ENCODE measurements around the gene SV2A. TPM values are rescaled to one million over a fixed set of nuclear protein-coding genes. Genes with fewer than 3 reads are reported as not detected.

The SV2A gene
- total RNA-seq, 2 donors from 2014 or later: 25.6 to 26.2 TPM

- Histone ChIP-seq H3K9ac (ENCODE audit: extremely low read depth, low read length, poor library complexity, severe bottlenecking) (peak overlapping the region; percentile 84), H3K36me3 (ENCODE audit: control insufficient read depth, insufficient read depth, low read length) (no peaks in the 10 kb centered on the region), H3K4me1 (ENCODE audit: control insufficient read depth, insufficient read depth, low read length) (no peaks in the 10 kb centered on the region), H3K9me3 (ENCODE audit: control insufficient read depth, low read length) (no peaks in the 10 kb centered on the region), H3K4me3 (ENCODE audit: low read length) (peak overlapping the region; percentile 89), H3K27ac (ENCODE audit: low read depth, low read length) (peak overlapping the region; percentile 98), H3K27me3 (ENCODE audit: control insufficient read depth, insufficient read depth, low read length, poor library complexity, severe bottlenecking) (no peaks in the 10 kb centered on the region)
- no peaks in the 10 kb centered on the region for H3K4me1 Mint-ChIP-seq
- H3K36me3 Mint-ChIP-seq (ENCODE audit: low read depth): no peaks in the 10 kb centered on the region
- H3K9me3 Mint-ChIP-seq: no peaks in the 10 kb centered on the region
- WGBS, 2 experiments (ENCODE audit: insufficient coverage in 1 of 2, insufficient read length in 1 of 2): 0% methylated on average over 29 to 36 of the region's 36 CpGs
- H3K4me3 Mint-ChIP-seq: no peak overlapping the region
- peak; percentile 88 for DNase-seq
- H3K27me3 Mint-ChIP-seq (ENCODE audit: insufficient read depth): no peaks in the 10 kb centered on the region
- no peak overlapping the region for H3K27ac Mint-ChIP-seq
- no peak for TF ChIP-seq CTCF (conservative IDR thresholded peaks at IDR 0.05)
These were observed 32.1 kb downstream of the SV2A start for GRCh38 chr1:149885339-149886120.

DNA sequence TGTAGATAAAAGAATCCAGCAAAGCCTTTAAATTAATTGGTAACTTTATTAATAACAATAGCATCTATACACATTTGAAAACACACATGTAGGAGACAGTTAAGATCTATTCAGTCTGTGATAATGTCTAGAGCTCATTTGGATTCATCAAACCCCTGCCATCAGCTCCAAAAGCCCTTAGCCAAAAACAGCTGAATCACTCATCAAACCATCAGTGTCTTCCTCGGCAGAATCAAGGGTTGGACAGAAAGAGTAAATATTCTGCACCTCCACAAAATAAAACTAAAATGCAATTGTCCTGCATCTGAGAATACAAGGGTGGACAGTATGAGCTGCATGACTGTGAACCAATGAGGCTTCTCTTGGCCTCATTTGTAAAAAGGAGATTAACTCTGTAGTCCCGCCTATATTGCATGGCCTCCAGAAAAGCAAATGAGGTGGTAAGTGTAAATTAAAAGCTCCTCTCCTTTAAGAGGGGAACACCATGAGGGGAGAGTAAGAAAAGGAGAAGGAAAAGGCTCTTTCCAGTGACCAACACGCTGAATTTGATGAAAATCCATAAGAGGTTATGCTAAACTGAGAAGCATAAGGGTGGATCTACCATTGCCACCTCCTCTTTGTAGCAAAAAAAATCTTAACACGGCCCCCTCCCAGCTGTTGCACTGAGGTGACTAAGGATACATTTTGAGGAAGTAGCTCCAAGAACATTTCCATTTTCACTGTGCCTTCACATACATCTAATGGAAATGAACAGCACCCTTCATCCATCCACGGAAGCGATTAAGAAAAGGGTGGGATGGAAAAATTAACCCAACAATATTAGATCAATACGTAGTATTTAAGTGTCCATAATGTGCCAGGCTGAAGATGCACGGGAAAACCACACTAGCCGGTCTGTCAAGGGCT, 33.0 kb downstream of the SV2A start:
- Mint-ChIP-seq H3K4me3 (no peak overlapping the region), H3K4me1 (no peaks in the 10 kb centered on the region), H3K9me3 (no peaks in the 10 kb centered on the region), H3K27me3 (ENCODE audit: insufficient read depth) (no peaks in the 10 kb centered on the region), H3K36me3 (ENCODE audit: low read depth) (no peaks in the 10 kb centered on the region), H3K27ac (no peak overlapping the region)
- WGBS, 2 experiments (ENCODE audit: insufficient coverage in 1 of 2, insufficient read length in 1 of 2): 8 to 9% methylated on average over 4 to 9 of the region's 9 CpGs
- H3K9ac ChIP-seq (ENCODE audit: extremely low read depth, low read length, poor library complexity, severe bottlenecking): peak overlapping the region; percentile 84
- H3K36me3 ChIP-seq (ENCODE audit: control insufficient read depth, insufficient read depth, low read length): no peaks in the 10 kb centered on the region
- H3K27me3 ChIP-seq (ENCODE audit: control insufficient read depth, insufficient read depth, low read length, poor library complexity, severe bottlenecking): no peaks in the 10 kb centered on the region
- peak overlapping the region; percentile 98 for H3K27ac ChIP-seq (ENCODE audit: low read depth, low read length)
- no peaks in the 10 kb centered on the region for H3K4me1 ChIP-seq (ENCODE audit: control insufficient read depth, insufficient read depth, low read length)
- TF ChIP-seq CTCF (conservative IDR thresholded peaks at IDR 0.05): no peak
- no peaks in the 10 kb centered on the region for H3K9me3 ChIP-seq (ENCODE audit: control insufficient read depth, low read length)
- peak; percentile 61 for DNase-seq
- H3K4me3 ChIP-seq (ENCODE audit: low read length): peak overlapping the region; percentile 89

- no peak overlapping the region for H3K9ac ChIP-seq (ENCODE audit: extremely low read depth, low read length, poor library complexity, severe bottlenecking)
- no peaks in the 10 kb centered on the region for H3K9me3 ChIP-seq (ENCODE audit: control insufficient read depth, low read length)
- H3K27me3 ChIP-seq (ENCODE audit: control insufficient read depth, insufficient read depth, low read length, poor library complexity, severe bottlenecking): no peaks in the 10 kb centered on the region
- no peaks in the 10 kb centered on the region for H3K36me3 Mint-ChIP-seq (ENCODE audit: low read depth)
- no peaks in the 10 kb centered on the region for H3K9me3 Mint-ChIP-seq
- no peak for TF ChIP-seq CTCF (conservative IDR thresholded peaks at IDR 0.05)
- H3K4me1 ChIP-seq (ENCODE audit: control insufficient read depth, insufficient read depth, low read length): no peaks in the 10 kb centered on the region
- H3K4me3 Mint-ChIP-seq: no peak overlapping the region
- H3K4me1 Mint-ChIP-seq: no peaks in the 10 kb centered on the region
- no peak overlapping the region for H3K27ac Mint-ChIP-seq
- no peak overlapping the region for H3K4me3 ChIP-seq (ENCODE audit: low read length)
- H3K27ac ChIP-seq (ENCODE audit: low read depth, low read length): no peak overlapping the region
- H3K36me3 ChIP-seq (ENCODE audit: control insufficient read depth, insufficient read depth, low read length): no peaks in the 10 kb centered on the region
- WGBS, 2 experiments (ENCODE audit: insufficient coverage in 1 of 2, insufficient read length in 1 of 2): 95 to 100% methylated on average over 1 to 3 of the region's 3 CpGs
- no peak for DNase-seq
- H3K27me3 Mint-ChIP-seq (ENCODE audit: insufficient read depth): no peaks in the 10 kb centered on the region
These were observed 33.9 kb downstream of the SV2A start for GRCh38 chr1:149883598-149884247.
